SIG-M5 (cell line): ENCODE measurements around the gene DNAJA3.

Experiments used
- DNase-seq: peaks from one replicate; lab custom pipeline; 2025; lab: John Stamatoyannopoulos, UW

The DNAJA3 gene

DNA sequence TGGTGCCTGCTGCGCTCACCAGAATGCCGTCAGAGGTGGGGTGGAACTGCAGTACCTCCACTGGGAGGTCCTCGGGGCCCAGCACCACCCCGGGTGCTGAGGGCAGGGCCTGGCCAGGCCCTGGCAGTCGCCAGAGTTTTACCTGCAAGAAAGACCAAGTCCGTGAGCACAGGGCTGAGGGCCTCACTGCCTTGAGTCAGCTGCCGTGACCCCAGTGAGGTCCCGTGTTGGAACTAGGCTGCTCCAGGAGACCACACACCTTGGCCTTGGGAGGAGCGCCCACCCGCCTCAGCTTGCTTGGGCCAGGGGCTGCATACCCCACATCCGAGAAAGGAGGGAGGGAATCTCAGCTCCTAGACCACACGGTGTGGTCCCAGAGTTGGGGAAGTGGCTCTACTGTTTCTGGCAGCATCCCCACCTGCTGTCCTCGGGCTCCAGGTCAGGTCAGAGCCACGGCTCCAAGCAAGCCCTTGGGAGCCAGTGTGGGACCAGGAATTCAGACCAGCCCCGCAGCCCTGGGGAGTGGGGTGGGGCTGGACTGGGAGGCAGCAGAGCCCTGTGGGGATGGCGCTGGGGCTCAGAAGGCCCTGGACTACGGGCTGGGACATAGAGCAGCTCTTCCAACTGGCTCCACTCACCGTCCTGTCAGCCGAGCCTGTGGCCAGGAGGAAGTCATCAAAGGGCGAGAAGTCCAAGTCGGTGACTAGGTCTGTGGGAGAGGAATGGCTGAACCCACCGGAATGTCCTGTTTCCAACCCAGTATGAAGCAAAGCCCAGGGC is 17.9 kb upstream of the DNAJA3 start:
- DNase-seq: no peak

DNA sequence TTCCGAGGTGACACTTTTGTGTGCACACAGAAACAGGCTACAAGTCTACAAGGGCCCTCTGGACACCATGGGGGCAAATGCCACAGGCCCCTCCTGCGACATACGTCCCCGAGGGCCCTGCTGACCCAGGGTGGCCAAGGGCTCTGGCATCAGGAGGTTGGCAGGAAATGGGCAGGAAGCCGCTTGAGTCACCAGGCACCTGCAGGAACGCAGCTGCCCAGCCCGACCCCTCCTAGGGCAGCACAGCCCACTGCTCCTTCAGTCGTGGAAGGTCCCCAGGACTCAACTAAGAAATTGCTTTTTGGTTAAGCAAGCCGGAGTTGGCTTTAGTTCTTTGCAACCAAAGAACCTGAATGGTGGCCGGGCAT is 17.4 kb upstream of the DNAJA3 start:
- no peak for DNase-seq

DNA sequence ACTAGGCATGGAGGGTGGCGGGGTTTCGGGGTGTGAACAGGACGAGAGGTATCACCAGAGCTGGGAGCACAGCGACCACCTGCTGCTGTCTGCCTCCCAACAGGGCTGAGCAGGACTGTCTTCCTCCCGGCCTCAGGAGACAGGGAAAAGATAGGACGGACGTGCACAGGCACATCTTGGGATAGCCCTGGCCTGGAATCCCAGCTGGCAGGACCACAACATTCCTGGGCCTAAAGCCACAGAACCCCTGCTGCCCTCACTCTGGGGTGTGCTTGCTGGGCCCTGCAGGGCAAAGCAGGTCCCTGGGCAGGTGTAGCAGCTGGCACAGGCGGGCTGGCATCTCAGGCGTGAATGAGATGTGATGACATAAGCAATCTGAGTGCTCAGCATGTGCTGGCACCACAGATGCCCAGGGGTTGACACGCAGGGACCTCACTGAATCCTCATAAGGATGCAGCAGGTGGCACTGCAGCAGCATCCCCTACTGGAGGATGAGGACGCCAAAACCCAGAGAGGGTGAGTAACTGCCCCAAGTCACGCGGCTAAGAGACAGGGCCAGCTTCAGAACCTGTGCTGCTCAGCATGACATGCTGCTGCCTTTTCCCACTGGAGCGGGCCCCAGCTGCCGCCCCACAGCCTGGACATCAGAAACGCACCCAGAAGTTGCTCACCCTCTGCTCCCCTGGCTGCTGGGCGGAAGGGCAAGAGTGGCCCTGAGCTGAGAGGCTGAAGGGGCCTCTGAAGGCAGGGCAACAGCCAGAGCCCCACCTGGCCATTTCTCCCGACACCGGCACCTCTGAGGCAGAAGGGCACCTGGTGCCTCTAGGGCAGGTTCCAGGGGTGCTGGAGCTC is 16.4 kb upstream of the DNAJA3 start:
- no peak for DNase-seq

DNA sequence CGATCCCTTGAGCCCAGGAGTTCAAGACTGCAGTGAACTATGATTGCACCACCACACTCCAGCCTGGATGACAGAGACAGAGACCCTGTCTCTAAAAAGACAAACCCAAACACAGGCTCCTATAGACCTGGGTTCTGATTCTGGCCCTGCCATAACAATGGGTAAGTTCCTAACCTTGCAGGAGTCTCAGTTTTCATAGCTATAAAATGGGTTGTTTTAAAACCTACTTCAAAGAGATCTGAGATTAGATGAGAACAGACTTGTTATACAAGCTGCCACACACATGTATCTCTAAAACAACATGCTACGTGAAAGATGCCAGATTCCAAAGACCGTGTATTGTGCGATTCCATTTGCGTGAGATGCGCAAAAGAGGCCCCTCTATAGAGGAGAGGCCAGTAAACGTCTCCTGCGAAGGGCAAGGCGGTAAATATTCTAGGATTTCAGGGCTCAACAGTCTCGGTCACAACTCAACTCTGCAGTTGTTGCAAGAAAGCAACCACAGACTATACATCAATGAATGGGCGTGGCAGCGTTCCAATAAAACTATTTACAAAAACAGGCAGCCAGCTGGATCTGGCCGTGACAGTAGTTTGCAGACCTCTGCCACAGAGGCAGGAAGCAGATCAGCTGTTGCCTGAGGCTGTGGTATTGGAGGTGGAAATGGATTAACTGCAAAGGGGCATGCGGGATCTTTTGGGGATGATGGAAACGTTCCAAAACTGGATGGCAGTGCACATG is 15.2 kb upstream of the DNAJA3 start:
- no peak for DNase-seq

DNA sequence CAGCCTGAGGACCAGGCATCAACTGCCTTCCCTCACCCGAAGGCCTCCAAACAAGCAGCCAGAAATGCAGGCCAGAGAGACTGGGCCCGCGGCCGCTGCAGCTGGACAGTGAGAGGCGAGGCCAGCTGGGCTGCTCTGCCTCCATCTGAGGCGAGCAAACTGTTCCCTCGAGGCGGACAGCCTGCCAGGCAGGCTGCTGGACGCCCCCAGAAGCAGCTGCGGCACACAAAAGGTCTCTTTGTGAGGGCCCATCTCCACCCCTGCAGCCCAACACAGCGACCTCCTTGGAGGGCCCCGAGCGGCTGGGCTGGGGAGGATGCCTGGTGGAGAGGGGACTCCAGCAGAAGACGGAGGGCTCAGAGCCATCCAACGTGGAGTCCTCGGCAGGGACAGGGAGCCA is 14.0 kb upstream of the DNAJA3 start:
- DNase-seq: no peak

DNA sequence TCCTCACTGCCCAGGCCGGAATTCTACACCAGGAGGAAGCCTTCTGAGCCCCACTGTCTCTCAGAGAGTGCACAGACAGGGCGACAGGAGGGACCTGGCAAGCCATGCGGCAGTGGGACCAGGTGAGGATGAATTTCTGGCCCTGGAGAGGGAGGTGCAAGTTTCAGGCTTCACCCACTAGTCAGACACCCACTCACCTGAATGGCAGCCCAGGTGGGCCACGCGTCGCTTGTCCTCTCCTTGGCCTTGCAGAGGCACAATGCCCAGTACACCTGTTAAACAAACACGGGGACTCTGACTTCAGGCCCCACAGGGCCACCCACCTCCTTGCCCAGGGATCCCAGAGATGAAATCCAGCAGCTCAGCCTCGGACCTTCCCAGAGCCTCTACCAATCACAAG is 13.5 kb upstream of the DNAJA3 start:
- no peak for DNase-seq

DNA sequence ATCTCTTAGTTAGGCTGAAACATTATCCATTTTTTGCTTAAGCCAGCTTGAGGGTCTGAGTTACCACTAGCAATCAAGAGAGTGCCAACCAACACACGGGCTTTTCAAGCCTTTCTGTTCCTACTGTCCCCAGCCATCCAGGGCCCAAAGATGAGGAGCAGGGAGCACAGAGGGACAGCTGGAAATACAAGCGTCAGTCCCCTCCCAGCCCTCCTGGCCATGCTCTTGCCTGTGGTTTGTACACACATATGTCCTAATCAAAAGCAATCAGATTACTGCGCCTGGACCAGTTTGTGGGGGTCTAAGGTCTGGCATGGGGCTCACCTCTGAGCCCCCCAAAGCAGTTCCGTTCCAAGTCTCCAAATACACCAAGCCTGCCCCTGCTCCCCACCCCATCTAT is 12.8 kb upstream of the DNAJA3 start:
- no peak for DNase-seq

DNA sequence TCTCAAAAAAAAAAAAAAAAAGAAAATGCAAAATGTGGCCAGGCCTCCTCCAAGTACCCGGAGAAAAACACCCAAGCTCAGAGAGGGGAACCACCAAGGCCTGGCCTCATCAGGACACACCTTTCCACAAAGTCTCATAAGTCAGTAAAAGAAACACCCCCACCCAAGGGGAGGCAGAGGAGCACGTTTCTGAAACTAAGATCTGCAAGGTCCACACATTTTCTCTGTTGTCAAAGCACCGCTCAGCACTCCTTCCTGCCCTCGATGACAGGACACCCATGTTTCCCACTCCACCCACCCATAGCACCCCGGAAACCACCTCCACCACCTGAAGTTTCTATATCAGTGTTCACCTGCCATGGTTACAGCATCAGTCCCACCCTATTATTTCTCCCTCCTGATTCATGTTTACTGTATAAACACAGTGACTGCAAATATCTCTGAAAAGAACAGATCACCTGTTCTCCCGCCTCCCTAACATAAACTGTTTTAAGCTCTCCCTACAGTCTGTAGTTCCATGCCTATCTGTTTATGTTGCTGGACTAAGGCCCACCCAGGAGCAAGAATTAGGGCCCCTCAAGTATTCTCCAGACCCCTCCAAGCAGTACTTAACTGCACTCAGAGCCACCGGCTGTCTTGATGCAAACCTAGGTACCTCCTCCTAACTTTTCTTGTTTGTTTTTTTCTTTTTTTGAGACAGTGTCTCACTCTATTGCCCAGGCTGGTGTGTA is 11.3 kb upstream of the DNAJA3 start:
- DNase-seq: no peak

DNA sequence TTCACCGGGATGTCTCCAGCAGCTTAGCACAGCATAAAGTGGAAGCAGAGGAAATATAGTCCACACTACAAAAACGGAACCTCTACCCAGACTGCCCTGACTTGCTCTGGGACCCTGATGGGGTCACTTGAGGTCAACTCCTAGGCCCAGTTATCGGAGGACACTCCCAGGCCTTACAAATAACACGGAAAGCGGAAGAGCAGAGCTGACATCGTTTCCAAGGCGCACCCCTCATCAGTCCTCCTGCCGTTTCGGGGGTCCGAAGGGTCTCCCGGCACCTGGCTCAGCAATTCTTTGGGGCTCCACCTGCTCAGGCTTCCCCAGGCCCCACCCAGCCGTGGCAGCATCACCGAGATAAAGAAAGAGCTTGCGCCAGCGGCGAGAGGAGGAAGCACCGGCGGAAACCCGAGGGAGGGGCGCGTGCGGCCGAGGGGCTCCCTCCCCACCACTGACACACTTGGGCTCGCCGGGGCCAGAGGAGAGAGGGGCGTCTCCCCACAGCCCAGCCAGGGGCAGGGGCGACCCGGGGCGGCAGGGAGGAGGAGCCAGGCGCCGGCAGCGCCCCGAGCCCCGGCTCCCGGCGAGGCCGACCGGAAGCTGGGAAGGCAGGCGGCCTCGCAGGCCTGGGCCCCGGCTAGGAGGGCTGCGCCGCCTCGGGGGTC is 10.0 kb upstream of the DNAJA3 start:
- DNase-seq: no peak

DNA sequence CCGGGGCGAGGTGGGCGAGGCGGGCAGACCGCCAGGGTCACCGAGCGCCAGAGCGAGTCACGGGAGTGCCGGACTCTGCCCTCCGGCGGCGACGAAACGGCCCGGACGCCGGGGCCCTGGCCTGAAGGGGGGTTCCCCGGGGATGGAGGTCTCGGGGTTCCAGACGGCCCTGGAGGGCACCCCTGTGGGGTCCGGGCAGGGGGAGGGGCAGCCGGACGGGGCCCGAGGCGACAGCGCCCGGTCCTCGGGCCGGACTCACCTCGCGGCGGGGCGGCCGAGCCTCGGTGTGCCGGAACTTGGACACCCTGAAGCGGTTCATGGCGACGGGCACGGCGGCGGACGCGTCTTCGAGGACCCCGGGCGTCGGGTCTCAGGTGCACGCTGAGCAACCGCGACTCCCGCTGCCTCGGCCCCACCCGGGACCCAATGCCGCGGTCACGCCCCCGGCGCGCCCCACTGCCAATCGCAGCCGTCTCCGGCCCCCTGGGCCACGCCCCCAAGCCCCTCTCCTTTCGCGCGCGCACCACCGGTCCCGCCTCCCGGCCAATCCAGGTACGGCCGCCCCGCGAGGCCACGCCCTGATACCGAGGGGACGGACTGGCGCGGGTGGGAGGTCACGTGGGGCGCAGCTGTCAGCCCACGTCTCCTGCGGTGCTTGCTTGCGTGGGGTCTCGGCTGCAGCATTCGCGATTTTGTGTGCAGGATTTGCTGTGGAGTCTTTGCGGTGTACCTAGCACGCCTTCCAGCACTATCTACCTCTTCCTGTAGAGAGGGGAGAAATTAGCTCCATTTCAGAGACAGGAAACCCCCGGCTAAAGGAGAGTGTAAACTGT is 9.3 kb upstream of the DNAJA3 start, which contains the start of gene CORO7:
Gene CORO7, minus strand, starts transcription at position 397 of the 833 bp plus-strand sequence. Its CDS starts 78 bp downstream, at position 319.
- DNase-seq: no peak

DNA sequence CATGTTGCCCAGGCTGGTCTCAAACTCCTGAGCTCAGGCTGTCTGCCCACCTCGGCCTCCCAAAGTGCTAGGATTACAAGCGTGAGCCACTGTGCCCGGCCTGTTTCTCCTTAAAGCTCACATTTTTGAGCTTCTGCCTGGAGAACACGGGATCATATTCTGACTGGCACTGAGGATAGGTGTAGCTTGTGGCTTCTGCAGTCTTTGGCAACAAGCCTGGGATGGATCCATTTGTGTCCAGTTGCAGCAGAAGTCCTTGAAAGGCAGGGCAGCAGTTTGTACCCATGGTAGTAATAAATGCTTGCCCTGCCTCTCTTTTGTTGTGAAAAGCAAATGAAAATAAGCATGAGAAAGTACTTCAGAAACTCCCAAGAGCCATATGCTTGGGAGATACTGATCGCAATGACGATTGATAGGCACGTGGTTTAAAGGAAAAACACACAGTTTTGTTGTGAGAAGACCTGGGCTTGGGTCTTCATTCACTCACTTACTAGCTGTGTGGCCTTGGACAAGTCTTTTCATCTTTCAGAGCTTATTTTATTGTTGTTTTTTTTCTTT is 6.2 kb upstream of the DNAJA3 start:
- no peak for DNase-seq

DNA sequence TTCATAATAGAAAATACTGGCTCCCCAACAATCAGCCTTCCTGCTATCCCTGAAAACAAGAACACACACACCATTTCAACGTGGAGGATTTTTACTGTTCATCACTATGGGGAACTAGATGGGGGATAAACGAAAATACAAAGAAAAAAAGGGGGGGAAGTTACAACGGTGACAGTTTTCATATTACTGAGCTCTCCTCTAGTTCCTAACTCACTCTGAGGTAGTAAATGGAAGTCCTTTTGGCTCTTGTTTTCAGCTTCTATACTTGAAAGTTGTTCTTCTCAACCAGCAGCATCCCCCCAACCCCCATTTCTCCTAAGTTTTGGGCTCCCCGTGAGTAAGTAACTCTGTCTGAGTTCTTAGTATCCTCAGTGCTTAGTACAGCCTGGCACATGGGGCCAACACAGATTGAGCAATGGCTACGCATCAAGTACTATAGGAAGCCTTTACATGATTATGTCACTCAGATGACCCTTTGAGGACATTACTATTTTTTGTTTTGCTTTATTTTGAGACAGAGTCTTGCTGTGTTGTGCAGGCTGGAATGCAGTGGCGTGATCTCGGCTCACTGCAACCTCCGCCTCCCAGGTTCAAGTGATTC is 5.1 kb upstream of the DNAJA3 start:
- no peak for DNase-seq

DNA sequence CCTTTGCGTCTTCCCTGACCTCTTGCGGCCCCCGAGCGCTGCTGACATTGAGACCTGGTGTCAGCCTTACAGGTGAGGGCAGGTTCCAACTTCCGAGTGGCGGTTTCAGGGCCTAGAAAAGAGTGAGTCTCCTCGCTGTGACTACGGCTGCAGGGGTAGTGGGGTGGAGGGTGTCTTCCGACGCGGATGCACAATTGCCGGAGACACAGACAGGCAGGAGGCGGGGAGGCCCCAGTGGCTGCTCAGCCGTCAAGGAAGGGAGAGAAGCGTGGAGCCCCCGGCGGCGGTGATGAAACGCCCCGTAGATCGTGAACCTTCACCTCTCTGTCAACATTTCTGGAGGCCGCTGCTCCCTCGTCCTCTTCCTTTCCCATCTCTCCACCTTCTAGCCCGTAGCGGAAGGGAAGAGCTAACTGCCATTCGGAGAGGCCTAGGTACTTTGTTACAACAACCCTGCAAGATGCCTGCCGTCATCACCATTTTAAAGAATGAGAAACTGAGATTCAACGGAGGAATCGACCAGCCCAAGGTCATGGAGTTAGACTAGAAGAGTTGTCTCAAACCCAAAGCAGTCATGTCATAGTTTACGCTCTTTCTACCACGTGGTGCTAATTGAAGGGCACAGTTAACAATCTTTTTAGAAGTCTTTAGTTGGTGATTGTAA is 485 bp downstream of the DNAJA3 start:
- DNase-seq: no peak

DNA sequence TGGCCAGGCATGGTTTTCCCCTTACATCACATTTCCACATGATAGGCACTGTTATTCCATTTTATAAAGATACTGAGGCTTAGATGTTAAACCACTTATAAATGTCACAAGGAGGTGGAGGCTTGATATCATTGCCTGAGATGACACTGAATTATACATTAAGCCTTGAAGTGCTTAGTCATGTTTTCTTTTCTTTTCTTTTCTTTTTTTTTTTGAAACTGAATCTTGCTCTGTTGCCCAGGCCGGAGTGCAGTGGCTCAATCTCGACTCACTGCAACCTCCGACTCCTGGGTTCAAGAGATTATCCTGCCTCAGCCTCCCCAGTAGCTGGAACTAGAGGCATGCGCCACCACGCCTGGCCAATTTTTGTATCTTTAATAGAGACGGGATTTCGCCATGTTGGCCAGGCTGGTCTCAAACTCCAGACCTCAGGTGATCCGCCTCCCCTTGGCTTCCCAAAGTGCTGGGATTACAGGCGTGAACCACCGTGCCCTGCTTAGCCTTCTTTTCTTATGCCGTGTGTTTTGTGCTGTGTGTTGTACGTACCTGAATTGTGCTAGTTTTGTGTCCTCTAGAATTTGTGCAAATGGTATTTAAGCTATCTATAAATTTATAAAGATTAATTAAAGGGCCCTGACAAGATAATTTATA is 1.2 kb downstream of the DNAJA3 start:
- DNase-seq: no peak

DNA sequence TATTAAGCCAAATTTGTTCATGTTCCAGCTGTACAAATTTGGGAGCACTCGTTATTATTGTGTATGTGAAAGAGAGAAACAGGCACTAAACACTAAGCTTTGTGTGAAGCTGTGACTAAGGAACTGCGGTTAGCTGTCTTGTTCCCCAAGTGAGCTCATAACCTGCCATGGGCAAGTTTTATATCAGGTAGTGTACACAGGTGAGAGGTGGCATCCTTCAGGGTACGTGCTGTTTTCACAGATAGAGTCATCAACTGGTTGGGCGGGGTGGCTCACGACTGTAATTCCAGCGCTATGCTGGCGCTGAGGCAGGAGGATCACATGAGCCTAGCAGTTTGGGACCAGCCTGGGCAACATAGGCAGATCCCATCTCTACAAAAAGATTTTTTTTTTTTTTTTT is 2.8 kb downstream of the DNAJA3 start:
- no peak for DNase-seq

DNA sequence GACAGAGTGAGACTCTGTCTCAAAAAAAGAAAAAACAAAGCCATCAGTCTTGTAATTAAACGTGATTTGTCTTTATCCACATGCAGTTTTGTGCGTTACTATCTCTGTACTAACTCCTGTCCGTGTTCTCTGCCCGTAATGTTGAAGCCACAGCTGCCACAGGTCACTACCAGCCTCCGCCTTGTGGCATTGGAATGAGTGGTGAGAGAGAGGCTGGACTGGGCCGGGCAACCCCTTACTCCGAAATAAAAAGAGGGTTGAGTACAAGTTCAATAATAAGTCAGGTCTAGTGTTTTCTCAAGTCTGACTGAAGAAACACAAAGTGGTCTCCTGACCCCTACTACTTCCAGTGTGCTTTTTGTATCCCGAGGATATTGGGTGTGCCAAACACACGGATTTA is 5.4 kb downstream of the DNAJA3 start:
- DNase-seq: no peak

DNA sequence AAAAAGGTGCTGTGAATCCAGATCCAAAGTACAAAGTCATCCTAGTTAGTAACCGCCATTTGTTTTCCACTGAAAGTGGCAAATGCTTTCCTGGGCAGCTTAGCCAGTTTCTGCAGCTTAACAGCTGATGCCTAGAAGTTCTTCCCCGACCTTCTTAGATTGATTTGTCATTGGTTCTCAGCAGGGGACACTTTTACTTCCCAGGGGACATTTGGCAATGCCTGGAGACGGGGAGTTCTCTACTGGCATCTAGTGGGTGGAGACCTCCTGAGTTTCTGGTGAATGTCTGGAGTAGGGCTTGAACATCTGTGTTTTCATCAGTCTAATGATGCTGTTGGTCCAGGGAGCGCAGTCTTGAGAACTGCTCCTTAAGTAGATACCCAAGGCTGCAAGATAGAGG is 7.6 kb downstream of the DNAJA3 start:
- DNase-seq: no peak

DNA sequence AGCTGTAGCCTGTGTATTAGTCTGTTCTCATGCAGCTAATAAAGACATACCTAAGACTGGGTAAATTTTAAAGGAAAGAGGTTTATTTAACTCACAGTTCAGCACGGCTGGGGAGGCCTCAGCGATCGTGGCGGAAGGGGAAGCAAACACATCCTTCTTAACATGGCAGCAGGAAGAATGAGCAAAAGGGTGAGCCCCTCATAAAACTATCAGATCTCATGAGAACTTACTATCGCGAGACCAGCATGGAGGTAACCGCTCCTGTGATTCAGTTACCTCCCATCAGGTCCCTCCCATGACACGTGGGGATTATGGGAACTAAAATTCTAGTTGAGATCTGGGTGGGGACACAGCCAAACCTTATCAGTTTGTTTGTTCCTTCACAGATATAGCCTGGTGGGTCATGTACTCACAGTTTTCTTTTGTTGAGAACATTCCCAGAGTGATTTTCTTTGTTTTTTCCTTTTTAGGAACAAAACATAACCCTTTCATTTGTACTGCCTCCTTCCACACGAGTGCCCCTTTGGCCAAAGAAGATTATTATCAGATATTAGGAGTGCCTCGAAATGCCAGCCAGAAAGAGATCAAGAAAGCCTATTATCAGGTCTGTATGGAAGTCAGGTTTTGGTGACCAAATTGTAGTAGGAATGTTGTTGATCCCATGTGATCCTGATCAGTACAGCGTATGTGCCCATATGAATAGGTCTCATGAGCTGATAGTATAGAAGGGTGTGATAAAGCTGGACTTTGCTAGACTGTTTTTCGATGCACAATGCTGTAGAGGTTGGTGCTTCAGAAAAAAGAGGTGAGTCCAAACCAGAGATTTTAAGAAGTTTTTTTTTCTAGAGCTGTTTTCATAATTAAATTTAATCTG is 8.5 kb downstream of the DNAJA3 start:
- DNase-seq: no peak
